ENCODE measurements around the gene ERAS. TPM values are rescaled to one million over a fixed set of nuclear protein-coding genes. Genes with fewer than 3 reads are reported as not detected.

ERAS gene
- polyA plus RNA-seq, 3 donors = 0.13 TPM; not detected in 2

DNA sequence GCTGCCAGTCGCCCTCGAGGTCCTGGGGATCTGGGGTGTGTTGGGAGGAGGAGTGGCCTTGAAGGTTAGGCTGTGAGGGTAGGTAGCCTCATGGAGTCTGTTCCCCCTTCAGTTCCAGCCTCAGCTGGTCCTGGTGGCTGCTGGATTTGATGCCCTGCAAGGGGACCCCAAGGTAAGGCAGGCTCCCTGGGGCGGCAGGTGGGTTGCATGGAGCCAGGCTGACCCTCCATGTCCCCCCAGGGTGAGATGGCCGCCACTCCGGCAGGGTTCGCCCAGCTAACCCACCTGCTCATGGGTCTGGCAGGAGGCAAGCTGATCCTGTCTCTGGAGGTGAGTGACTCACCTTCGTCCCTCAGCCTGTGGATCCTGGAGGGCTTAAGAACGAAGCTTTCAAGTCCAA is 11.6 kb upstream of the ERAS start:
- intact Hi-C loops (cut with micrococcal nuclease) = no loop called here
- Histone ChIP-seq H4K20me1 (ENCODE audit: insufficient read depth, low read length) (no peaks in the 10 kb centered on the region), H3K36me3 (replicated peaks in 1 of 2; ENCODE audit: control insufficient read depth in 1 of 2, insufficient read depth in 2 of 2, low read length in 2 of 2) (peaks cover 22 to 51% of the 10 kb centered on the region in 2 donors), H3K4me1 (ENCODE audit: control insufficient read depth in 1 of 2, insufficient read depth in 2 of 2, low read length in 2 of 2) (no peaks in the 10 kb centered on the region), H3K9ac (ENCODE audit: insufficient read depth, low read length, poor library complexity, severe bottlenecking) (no peak overlapping the region), H3K4me3 (replicated peaks in 1 of 3; ENCODE audit: low read depth in 2 of 3, low read length in 3 of 3) (no peak overlapping the region), H3K9me3 (replicated peaks in 1 of 2; ENCODE audit: control insufficient read depth in 1 of 2, insufficient read depth in 1 of 2, low read length in 2 of 2) (no peaks in the 10 kb centered on the region), H3K79me2 (ENCODE audit: insufficient read depth, low read length) (no peaks in the 10 kb centered on the region), H3K4me2 (replicated peaks; ENCODE audit: extremely low read depth, low read length, poor library complexity, severe bottlenecking) (no peak overlapping the region), H2AFZ (ENCODE audit: insufficient read depth, low read depth, low read length, poor library complexity, severe bottlenecking) (no peak overlapping the region), H3K27me3 (ENCODE audit: control insufficient read depth in 2 of 2, insufficient read depth in 2 of 2, low read length in 2 of 2) (no peaks in the 10 kb centered on the region), H3K27ac (ENCODE audit: low read depth in 1 of 2, low read length in 2 of 2) (no peak overlapping the region)
- TF ChIP-seq, protein P1, sequence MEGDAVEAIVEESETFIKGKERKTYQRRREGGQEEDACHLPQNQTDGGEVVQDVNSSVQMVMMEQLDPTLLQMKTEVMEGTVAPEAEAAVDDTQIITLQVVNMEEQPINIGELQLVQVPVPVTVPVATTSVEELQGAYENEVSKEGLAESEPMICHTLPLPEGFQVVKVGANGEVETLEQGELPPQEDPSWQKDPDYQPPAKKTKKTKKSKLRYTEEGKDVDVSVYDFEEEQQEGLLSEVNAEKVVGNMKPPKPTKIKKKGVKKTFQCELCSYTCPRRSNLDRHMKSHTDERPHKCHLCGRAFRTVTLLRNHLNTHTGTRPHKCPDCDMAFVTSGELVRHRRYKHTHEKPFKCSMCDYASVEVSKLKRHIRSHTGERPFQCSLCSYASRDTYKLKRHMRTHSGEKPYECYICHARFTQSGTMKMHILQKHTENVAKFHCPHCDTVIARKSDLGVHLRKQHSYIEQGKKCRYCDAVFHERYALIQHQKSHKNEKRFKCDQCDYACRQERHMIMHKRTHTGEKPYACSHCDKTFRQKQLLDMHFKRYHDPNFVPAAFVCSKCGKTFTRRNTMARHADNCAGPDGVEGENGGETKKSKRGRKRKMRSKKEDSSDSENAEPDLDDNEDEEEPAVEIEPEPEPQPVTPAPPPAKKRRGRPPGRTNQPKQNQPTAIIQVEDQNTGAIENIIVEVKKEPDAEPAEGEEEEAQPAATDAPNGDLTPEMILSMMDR (IDR thresholded peaks at IDR 0.05) = no peak
- no peak for DNase-seq
- no peak overlapping the region for H3K4me3 Mint-ChIP-seq
- no peak overlapping the region for H3K27ac Mint-ChIP-seq
- H3K4me1 Mint-ChIP-seq = peaks cover 2% of the 10 kb centered on the region
- WGBS (ENCODE audit: insufficient coverage) = 100% methylated on average over 2 of the region's 8 CpGs
- H3K9me3 Mint-ChIP-seq = peaks cover 0 to 3% (median 0%) of the 10 kb centered on the region in 7 donors
- H3K36me3 Mint-ChIP-seq = peaks cover 47% of the 10 kb centered on the region in 2 donors
- H3K27me3 Mint-ChIP-seq (ENCODE audit: low read depth in 3 of 3) = no peaks in the 10 kb centered on the region

DNA sequence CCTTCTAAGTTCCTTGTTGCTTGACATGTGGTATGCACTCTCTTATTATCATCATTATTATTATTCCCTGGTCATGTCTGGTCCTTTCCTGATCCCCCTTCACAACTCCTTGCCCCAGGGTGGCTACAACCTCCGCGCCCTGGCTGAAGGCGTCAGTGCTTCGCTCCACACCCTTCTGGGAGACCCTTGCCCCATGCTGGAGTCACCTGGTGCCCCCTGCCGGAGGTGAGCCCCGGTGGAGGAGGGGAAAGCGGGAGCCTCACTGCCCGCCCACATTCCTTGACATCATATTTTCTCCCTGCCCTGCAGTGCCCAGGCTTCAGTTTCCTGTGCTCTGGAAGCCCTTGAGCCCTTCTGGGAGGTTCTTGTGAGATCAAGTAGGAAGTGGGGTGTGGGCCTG is 11.0 kb upstream of the ERAS start:
- Histone ChIP-seq H3K9me3 (replicated peaks in 1 of 2; ENCODE audit: control insufficient read depth in 1 of 2, insufficient read depth in 1 of 2, low read length in 2 of 2) (no peaks in the 10 kb centered on the region), H4K20me1 (ENCODE audit: insufficient read depth, low read length) (no peaks in the 10 kb centered on the region), H3K4me3 (replicated peaks in 1 of 3; ENCODE audit: low read depth in 2 of 3, low read length in 3 of 3) (no peak overlapping the region), H3K79me2 (ENCODE audit: insufficient read depth, low read length) (no peaks in the 10 kb centered on the region), H3K36me3 (replicated peaks in 1 of 2; ENCODE audit: control insufficient read depth in 1 of 2, insufficient read depth in 2 of 2, low read length in 2 of 2) (peaks cover 23 to 56% of the 10 kb centered on the region in 2 donors), H3K4me1 (ENCODE audit: control insufficient read depth in 1 of 2, insufficient read depth in 2 of 2, low read length in 2 of 2) (no peaks in the 10 kb centered on the region), H3K4me2 (replicated peaks; ENCODE audit: extremely low read depth, low read length, poor library complexity, severe bottlenecking) (no peak overlapping the region), H3K27ac (ENCODE audit: low read depth in 1 of 2, low read length in 2 of 2) (no peak overlapping the region), H2AFZ (ENCODE audit: insufficient read depth, low read depth, low read length, poor library complexity, severe bottlenecking) (no peak overlapping the region), H3K9ac (ENCODE audit: insufficient read depth, low read length, poor library complexity, severe bottlenecking) (no peak overlapping the region), H3K27me3 (ENCODE audit: control insufficient read depth in 2 of 2, insufficient read depth in 2 of 2, low read length in 2 of 2) (no peaks in the 10 kb centered on the region)
- H3K4me3 Mint-ChIP-seq = no peak overlapping the region
- no CpG with 5 or more reads among the region's 8 CpGs for WGBS (ENCODE audit: insufficient coverage)
- H3K27me3 Mint-ChIP-seq (ENCODE audit: low read depth in 3 of 3) = no peaks in the 10 kb centered on the region
- no peak overlapping the region for H3K27ac Mint-ChIP-seq
- peaks cover 0 to 3% (median 0%) of the 10 kb centered on the region in 7 donors for H3K9me3 Mint-ChIP-seq
- H3K36me3 Mint-ChIP-seq = peaks cover 50 to 51% of the 10 kb centered on the region in 2 donors
- H3K4me1 Mint-ChIP-seq = peaks cover 2% of the 10 kb centered on the region
- TF ChIP-seq, protein P1 (IDR thresholded peaks at IDR 0.05) = no peak
- DNase-seq = no peak
- intact Hi-C loops (cut with micrococcal nuclease) = no loop called here
